Mammary epithelial cell (primary cell): Measurements from ENCODE around the gene PGAP2.

Source experiments
- EZH2 ChIP-seq: IDR thresholded peaks from 2 replicates; pipeline ENCODE4 v1.6.1; 2012; ENCODE audit warnings: low read length, inconsistent platforms, borderline replicate concordance
- TF ChIP-seq, protein P1 (sequence below), 2 donors: IDR thresholded peaks in 1 of 2; conservative IDR thresholded peaks in 1 of 2; 2 replicates each; pipeline ENCODE4 v1.5.1; 2011 to 2012; ENCODE audit warnings: inconsistent platforms in 2 of 2, low read length in 2 of 2, mild to moderate bottlenecking in 2 of 2, control low read depth in 1 of 2, low read depth in 1 of 2; ENCODE audit not compliant: insufficient read depth in 1 of 2; ENCODE audit errors: extremely low read depth in 1 of 2

GRCh38 chr11:3802011-3802790 lies 6.2 kb upstream of the PGAP2 start:
- TF ChIP-seq, protein P1, sequence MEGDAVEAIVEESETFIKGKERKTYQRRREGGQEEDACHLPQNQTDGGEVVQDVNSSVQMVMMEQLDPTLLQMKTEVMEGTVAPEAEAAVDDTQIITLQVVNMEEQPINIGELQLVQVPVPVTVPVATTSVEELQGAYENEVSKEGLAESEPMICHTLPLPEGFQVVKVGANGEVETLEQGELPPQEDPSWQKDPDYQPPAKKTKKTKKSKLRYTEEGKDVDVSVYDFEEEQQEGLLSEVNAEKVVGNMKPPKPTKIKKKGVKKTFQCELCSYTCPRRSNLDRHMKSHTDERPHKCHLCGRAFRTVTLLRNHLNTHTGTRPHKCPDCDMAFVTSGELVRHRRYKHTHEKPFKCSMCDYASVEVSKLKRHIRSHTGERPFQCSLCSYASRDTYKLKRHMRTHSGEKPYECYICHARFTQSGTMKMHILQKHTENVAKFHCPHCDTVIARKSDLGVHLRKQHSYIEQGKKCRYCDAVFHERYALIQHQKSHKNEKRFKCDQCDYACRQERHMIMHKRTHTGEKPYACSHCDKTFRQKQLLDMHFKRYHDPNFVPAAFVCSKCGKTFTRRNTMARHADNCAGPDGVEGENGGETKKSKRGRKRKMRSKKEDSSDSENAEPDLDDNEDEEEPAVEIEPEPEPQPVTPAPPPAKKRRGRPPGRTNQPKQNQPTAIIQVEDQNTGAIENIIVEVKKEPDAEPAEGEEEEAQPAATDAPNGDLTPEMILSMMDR (conservative IDR thresholded peaks at IDR 0.05 in 1 of 2, IDR thresholded peaks at IDR 0.05 in 1 of 2; ENCODE audit: extremely low read depth in 1 of 2, insufficient read depth in 1 of 2, low read depth in 1 of 2, low read length in 2 of 2) = no peak
- TF ChIP-seq EZH2 = no peak
